PC-9 (cell line): ENCODE results near the gene S1PR4. TPM values are rescaled to one million over a fixed set of nuclear protein-coding genes. Genes with fewer than 3 reads are reported as not detected.

Experiments used
- BruUV-seq: library from RNA; stranded (reverse); fragments of 400-500 nt; replicated peaks from 2 replicates; lab custom pipeline; 2021; lab: Mats Ljungman, UMichigan
- CTCF ChIA-PET: fragments of 300-600 bp; sonication (Branson Sonifier 250); formaldehyde crosslinking; loops from one replicate; lab custom pipeline; 2022; ENCODE audit warnings: antibody characterized with exemption; lab: Charles Lee
- POLR2A ChIA-PET: fragments of 300-600 bp; sonication (Branson Sonifier 250); formaldehyde crosslinking; loops from one replicate; lab custom pipeline; 2022; ENCODE audit warnings: antibody characterized with exemption; ENCODE audit not compliant: unreplicated experiment; lab: Charles Lee
- DNase-seq, 2 experiments: peaks; one replicate each; pipeline versions ENCODE4 v3.0.0 to v3.0.0-alpha.2; 2015 to 2022; ENCODE audit warnings: mixed read lengths in 1 of 2
- H2AFZ ChIP-seq: fragments of 200-600 bp; sonication (generic); 2 replicates; pipeline ENCODE4 v1.8.1; 2017; ENCODE audit warnings: antibody characterized with exemption
- H3F3A ChIP-seq: fragments of 200-600 bp; sonication (generic); 2 replicates; pipeline ENCODE4 v1.8.1; 2017; ENCODE audit warnings: antibody characterized with exemption, mild to moderate bottlenecking, low read depth; ENCODE audit not compliant: insufficient read depth
- H3K27ac ChIP-seq: fragments of 200-600 bp; sonication (generic); 2 replicates; pipeline ENCODE4 v1.6.1; 2016; ENCODE audit warnings: mixed run types
- H3K27me3 ChIP-seq: fragments of 200-600 bp; sonication (generic); 2 replicates; pipeline ENCODE4 v1.6.1; 2016; ENCODE audit warnings: low read depth, mixed run types; ENCODE audit not compliant: insufficient read depth
- H3K36me3 ChIP-seq: fragments of 200-600 bp; sonication (generic); 2 replicates; pipeline ENCODE4 v1.6.1; 2016; ENCODE audit warnings: low read depth, mixed run types
- H3K4me1 ChIP-seq: fragments of 200-600 bp; sonication (generic); replicated peaks from 2 replicates; pipeline ENCODE4 v1.6.1; 2016; ENCODE audit warnings: mixed run types; ENCODE audit not compliant: insufficient read depth
- H3K4me2 ChIP-seq: fragments of 200-600 bp; sonication (generic); 2 replicates; pipeline ENCODE4 v1.6.1; 2017; ENCODE audit warnings: mixed run types
- H3K4me3 ChIP-seq: fragments of 200-600 bp; sonication (generic); 2 replicates; pipeline ENCODE4 v1.6.1; 2016; ENCODE audit warnings: mixed run types
- H3K79me2 ChIP-seq: fragments of 200-600 bp; sonication (generic); 2 replicates; pipeline ENCODE4 v1.6.1; 2017; ENCODE audit warnings: low read depth, mixed run types
- H3K9me2 ChIP-seq: fragments of 200-600 bp; sonication (generic); 2 replicates; pipeline ENCODE4 v1.8.1; 2017; ENCODE audit warnings: mild to moderate bottlenecking; ENCODE audit not compliant: insufficient read depth
- H3K9me3 ChIP-seq: fragments of 200-600 bp; sonication (generic); 2 replicates; pipeline ENCODE4 v1.8.1; 2016; ENCODE audit warnings: low read depth; ENCODE audit not compliant: insufficient read depth
- H4K20me1 ChIP-seq: fragments of 200-600 bp; sonication (generic); 2 replicates; pipeline ENCODE4 v1.8.1; 2017; ENCODE audit not compliant: insufficient read depth
- CTCF ChIP-seq: fragments of 200-600 bp; sonication (generic); conservative IDR thresholded peaks from 2 replicates; pipeline ENCODE4 v1.6.1; 2017; ENCODE audit warnings: mixed run types, antibody characterized with exemption, mild to moderate bottlenecking, moderate library complexity
- EZH2 ChIP-seq: fragments of 200-600 bp; sonication (generic); IDR thresholded peaks from 2 replicates; pipeline ENCODE4 v1.8.0; 2017; ENCODE audit warnings: antibody characterized with exemption, low read depth
- intact Hi-C: fragments of 100-400 bp; cut with micrococcal nuclease; formaldehyde crosslinking; loops from one replicate; pipeline ENCODE4 v1.10.0; 2022; ENCODE audit not compliant: unreplicated experiment
- total RNA-seq: library from RNA; stranded (reverse); gene quantifications from 2 replicates; pipeline ENCODE4 v1.2.3, GENCODE V29; 2021

Gene S1PR4
- total RNA-seq, 1 experiment from 2014 or later, result 0.37 TPM

GRCh38 chr19:3149089-3149488 is 29.5 kb upstream of the S1PR4 start:
- no peaks in the 10 kb centered on the region for H3F3A ChIP-seq
- no peaks in the 10 kb centered on the region for H4K20me1 ChIP-seq
- intact Hi-C loops, result no loop called here
- CTCF ChIA-PET, result no interaction called here
- POLR2A ChIA-PET, result no interaction called here
- H3K27ac ChIP-seq, result no peak overlapping the region
- H3K36me3 ChIP-seq, result no peaks in the 10 kb centered on the region
- no peaks in the 10 kb centered on the region for H3K79me2 ChIP-seq
- no peak overlapping the region for H2AFZ ChIP-seq
- H3K9me3 ChIP-seq, result no peaks in the 10 kb centered on the region
- H3K4me2 ChIP-seq, result no peak overlapping the region
- no peaks in the 10 kb centered on the region for H3K9me2 ChIP-seq
- no peaks in the 10 kb centered on the region for H3K27me3 ChIP-seq
- TF ChIP-seq CTCF (no peak), EZH2 (no peak)
- no peak overlapping the region for H3K4me3 ChIP-seq
- DNase-seq, result no peak
- no TSS peak for BruUV-seq
- H3K4me1 ChIP-seq, result no peaks in the 10 kb centered on the region

DNA sequence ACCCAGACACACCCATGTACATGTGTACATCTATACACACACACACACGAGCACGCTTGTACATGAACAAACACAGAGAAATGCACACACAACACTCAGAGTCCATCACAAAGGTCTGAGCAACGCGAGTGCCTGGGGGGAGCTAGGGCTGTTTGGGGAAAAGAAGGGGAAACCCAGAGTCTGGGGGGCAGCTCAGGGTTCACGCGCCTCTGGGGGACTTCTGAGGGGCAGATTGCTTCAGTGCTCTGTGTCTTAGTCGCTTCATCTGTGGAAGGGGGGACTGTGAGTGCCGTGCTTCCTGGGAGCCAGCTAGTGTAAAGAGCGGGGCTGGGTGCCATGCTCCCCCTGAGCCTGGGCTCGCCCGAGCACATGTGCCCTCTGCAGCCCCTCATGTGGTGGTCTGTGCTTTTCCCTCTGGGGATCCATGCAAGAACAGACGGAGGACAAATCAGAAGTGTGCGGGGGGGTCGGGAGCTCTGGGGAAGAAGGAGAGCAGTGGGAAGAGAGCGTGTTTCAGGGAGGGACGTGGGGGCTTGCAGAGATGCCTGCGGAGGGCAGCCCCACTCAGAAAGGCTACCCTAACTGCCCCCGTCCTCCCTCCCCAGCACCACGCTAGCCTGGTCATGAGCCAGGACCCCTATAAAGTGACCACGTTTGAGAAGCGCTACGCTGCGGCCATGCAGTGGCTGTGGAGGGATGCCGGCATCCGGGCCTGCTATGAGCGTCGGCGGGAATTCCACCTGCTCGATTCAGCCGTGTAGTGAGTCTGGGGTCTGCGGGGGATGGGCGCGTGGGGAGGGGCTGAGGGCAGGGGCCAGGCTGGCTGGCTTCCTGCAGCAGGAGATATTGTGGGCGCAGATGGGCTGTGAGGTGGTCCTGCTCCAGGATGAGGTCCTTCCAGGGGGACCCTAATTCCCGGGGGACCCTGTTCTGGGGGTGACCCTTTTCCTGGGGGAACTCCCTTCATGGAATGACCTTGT is 28.8 kb upstream of the S1PR4 start:
- intact Hi-C loops, result no loop called here
- Histone ChIP-seq H3K9me2 (no peaks in the 10 kb centered on the region), H3K79me2 (no peaks in the 10 kb centered on the region), H3K9me3 (no peaks in the 10 kb centered on the region), H3K4me3 (no peak overlapping the region), H3F3A (no peaks in the 10 kb centered on the region), H4K20me1 (no peaks in the 10 kb centered on the region), H3K27me3 (no peaks in the 10 kb centered on the region), H3K4me2 (no peak overlapping the region), H3K4me1 (no peaks in the 10 kb centered on the region), H2AFZ (no peak overlapping the region), H3K27ac (no peak overlapping the region), H3K36me3 (no peaks in the 10 kb centered on the region)
- no peak for TF ChIP-seq CTCF
- TF ChIP-seq EZH2, result no peak
- POLR2A ChIA-PET, result no interaction called here
- CTCF ChIA-PET, result no interaction called here
- BruUV-seq, result no TSS peak
- DNase-seq, result no peak

GRCh38 chr19:3150739-3151329 is 27.7 kb upstream of the S1PR4 start:
- intact Hi-C loops, result no loop called here
- Histone ChIP-seq H3K4me2 (no peak overlapping the region), H3K27ac (no peak overlapping the region), H3K4me3 (no peak overlapping the region), H3K27me3 (no peaks in the 10 kb centered on the region), H3K9me2 (no peaks in the 10 kb centered on the region), H3K79me2 (no peaks in the 10 kb centered on the region), H2AFZ (no peak overlapping the region), H4K20me1 (no peaks in the 10 kb centered on the region), H3K36me3 (no peaks in the 10 kb centered on the region), H3K9me3 (no peaks in the 10 kb centered on the region), H3K4me1 (no peaks in the 10 kb centered on the region), H3F3A (no peaks in the 10 kb centered on the region)
- POLR2A ChIA-PET, result no interaction called here
- no TSS peak for BruUV-seq
- TF ChIP-seq CTCF (no peak), EZH2 (no peak)
- no peak for DNase-seq
- CTCF ChIA-PET, result no interaction called here
